Left ventricle myocardium inferior (tissue), 1 donor: ENCODE measurements around the gene SLC25A25. TPM values are rescaled to one million over a fixed set of nuclear protein-coding genes. Genes with fewer than 3 reads are reported as not detected.
"Not testable (repeated sequence)": the region's sequence is repeated elsewhere in the genome, so short reads cannot be mapped to it uniquely, and the experiment has no call there.

Source experiments
- DNase-seq: peaks from one replicate; pipeline ENCODE4 v3.0.0-alpha.2; 2020
- H3K27ac ChIP-seq: fragments of 200-600 bp; replicated peaks from 2 replicates; pipeline ENCODE4 v1.8.0; 2021
- H3K27me3 ChIP-seq: fragments of 200-600 bp; 2 replicates; pipeline ENCODE4 v1.8.0; 2021; ENCODE audit warnings: low read depth
- H3K36me3 ChIP-seq: fragments of 200-600 bp; 2 replicates; pipeline ENCODE4 v1.8.0; 2021
- H3K4me1 ChIP-seq: fragments of 200-600 bp; 2 replicates; pipeline ENCODE4 v1.8.0; 2021
- H3K4me3 ChIP-seq: fragments of 200-600 bp; 2 replicates; pipeline ENCODE4 v1.8.0; 2021; ENCODE audit warnings: mild to moderate bottlenecking, moderate library complexity
- H3K9me3 ChIP-seq: fragments of 200-600 bp; replicated peaks from 2 replicates; pipeline ENCODE4 v1.8.0; 2021
- intact Hi-C: fragments of 100-400 bp; cut with micrococcal nuclease; formaldehyde crosslinking; loops from one replicate; pipeline ENCODE4 v1.11.0; 2022
- total RNA-seq: library from RNA; stranded (reverse); fragmentation: NEBNext Ultra II Directional; extraction: Animal tissue kit (Norgen Biotek cat#: 25700); gene quantifications from one replicate; pipeline ENCODE4 v1.2.1, GENCODE V29; 2021
- TF ChIP-seq, protein P1 (sequence below): fragments of 200-600 bp; IDR thresholded peaks from 2 replicates; pipeline ENCODE4 v1.8.0; 2021; ENCODE audit warnings: antibody characterized with exemption, mild to moderate bottlenecking, borderline replicate concordance
- donor health status: DM: no; HTN: yes; CAD: no; lungs with severe emphysema.

Gene SLC25A25
- total RNA-seq, 1 donor from 2014 or later, result 5.4 TPM

DNA sequence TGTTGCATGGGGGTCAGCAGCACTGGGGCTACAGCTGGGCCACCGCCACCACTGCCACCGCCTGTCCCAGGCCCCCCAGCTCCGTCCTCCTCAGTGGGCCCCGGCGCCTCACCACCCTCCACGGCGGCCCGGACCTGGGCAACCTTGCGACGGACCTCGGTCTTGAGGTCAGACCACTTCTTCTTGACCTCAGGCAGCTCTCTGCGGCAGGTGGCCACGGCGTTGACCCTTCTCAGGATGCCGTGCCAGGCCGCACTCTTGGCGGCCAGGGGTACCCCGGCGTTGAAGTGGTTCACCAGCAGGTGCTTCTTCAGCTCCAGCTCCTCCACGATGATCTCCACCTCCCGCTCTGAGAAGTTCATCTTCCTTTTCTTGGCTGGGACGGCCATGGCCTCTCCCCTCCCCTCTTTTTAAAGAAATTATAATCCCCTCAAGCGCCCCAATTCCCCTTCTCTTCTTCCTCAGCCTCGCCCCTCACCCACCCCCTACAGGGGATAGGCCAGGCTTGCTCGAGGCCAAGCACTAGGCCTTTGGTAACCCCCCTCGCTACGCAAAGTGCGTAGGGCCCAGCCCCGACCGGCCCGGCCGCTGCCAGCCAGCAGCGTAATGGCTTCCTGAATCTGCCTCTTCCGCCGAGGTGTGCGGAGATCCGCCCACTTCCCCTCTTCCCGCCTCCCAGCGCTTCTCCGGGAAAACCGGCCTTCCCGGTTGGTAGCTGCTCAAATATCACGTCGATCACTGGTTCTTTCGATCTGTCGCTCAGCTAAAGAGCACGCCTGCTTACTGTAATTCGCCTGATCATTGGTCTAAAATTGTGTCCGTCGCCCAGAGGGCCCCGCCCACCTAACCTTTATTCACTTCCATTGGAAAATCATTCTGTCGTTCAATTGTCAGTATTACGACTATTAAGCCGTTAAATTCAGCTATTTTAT is 1.1 kb upstream of the SLC25A25 start, which contains the start of gene NAIF1:
Gene NAIF1 (minus strand): TSS at position 608 of the 932 bp plus-strand sequence. CDS start 219 bp downstream, at position 389.
- H3K27me3 ChIP-seq, result no peaks in the 10 kb centered on the region
- peak within 1 kb of the TSS; percentile 99 for H3K27ac ChIP-seq
- peaks cover 71% of the 10 kb centered on the region for H3K4me1 ChIP-seq
- DNase-seq, result peak; percentile 96
- no peaks in the 10 kb centered on the region for H3K9me3 ChIP-seq
- H3K36me3 ChIP-seq, result peaks cover 16% of the 10 kb centered on the region
- intact Hi-C loops, result no loop called here
- H3K4me3 ChIP-seq, result peak within 1 kb of the TSS; percentile 92
- TF ChIP-seq, protein P1, sequence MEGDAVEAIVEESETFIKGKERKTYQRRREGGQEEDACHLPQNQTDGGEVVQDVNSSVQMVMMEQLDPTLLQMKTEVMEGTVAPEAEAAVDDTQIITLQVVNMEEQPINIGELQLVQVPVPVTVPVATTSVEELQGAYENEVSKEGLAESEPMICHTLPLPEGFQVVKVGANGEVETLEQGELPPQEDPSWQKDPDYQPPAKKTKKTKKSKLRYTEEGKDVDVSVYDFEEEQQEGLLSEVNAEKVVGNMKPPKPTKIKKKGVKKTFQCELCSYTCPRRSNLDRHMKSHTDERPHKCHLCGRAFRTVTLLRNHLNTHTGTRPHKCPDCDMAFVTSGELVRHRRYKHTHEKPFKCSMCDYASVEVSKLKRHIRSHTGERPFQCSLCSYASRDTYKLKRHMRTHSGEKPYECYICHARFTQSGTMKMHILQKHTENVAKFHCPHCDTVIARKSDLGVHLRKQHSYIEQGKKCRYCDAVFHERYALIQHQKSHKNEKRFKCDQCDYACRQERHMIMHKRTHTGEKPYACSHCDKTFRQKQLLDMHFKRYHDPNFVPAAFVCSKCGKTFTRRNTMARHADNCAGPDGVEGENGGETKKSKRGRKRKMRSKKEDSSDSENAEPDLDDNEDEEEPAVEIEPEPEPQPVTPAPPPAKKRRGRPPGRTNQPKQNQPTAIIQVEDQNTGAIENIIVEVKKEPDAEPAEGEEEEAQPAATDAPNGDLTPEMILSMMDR, result no peak

DNA sequence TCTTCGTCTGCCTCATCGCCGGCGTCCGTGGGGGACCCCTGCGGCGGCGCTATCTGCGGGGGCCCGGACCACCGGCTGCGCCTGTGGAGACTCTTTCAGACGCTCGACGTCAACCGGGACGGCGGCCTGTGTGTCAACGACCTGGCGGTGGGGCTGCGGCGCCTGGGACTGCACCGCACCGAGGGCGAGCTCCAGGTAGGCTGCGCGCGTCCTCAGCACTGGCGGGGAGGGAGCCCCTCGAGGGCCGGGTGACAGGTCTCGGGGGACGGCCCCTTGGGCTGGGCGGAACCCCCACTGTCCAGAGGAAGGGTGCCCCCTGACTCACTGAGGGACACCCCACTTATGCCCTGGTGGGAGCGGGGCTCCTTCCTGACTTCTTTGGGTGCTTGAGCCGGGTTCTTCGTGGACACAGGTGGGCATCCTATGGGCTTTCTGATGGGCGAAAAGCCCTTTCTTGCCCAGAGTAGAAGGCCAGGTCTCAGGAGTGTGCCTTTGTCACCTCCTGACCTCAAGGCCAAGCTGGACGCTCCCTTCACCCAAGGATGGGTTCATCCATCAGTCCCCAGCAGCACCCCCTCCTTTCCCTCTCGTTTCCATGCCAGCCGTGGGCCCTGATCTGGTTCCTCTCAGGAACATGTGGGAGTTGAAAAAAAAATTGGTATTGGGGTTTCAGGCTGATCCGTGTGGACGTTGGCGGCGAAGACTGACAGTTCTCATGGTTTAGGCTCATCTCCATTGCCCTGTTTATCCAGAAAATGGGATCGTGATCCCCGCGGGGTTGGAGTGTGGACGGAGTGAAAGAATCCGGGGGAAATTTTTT is 564 bp downstream of the SLC25A25 start:
- Histone ChIP-seq H3K4me1 (peaks cover 71% of the 10 kb centered on the region), H3K9me3 (no peaks in the 10 kb centered on the region), H3K4me3 (peak overlapping the region; percentile 92), H3K27ac (peak overlapping the region; percentile 99), H3K27me3 (no peaks in the 10 kb centered on the region), H3K36me3 (peaks cover 2% of the 10 kb centered on the region)
- TF ChIP-seq, protein P1, result peak; percentile 8
- peak; percentile 38 for DNase-seq
- intact Hi-C loops, result no loop called here

DNA sequence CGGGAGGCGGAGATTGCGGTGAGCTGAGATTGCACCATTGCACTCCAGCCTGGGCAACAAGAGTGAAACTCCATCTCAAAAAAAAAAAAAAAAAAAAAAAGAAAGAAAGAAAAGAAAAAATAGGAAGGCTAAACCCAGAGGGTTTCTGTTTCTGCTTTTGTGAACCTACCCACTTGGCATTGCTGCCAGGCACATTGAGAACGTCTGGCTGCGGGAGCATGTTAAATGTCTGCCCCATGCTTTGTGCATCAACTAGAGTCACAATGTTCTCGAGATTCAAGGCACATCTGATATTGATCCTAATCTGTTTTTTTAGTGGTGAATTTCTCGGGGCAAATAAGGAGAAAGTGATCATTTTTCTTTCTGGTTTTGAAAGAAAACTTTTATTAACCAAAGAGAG is 2.8 kb downstream of the SLC25A25 start:
- H3K4me3 ChIP-seq, result no peak overlapping the region
- intact Hi-C loops, result no loop called here
- H3K27me3 ChIP-seq, result no peaks in the 10 kb centered on the region
- H3K4me1 ChIP-seq, result peaks cover 73% of the 10 kb centered on the region
- DNase-seq, result no peak
- peak overlapping the region; percentile 82 for H3K27ac ChIP-seq
- TF ChIP-seq, protein P1, result no peak
- H3K36me3 ChIP-seq, result no peaks in the 10 kb centered on the region
- no peaks in the 10 kb centered on the region for H3K9me3 ChIP-seq

DNA sequence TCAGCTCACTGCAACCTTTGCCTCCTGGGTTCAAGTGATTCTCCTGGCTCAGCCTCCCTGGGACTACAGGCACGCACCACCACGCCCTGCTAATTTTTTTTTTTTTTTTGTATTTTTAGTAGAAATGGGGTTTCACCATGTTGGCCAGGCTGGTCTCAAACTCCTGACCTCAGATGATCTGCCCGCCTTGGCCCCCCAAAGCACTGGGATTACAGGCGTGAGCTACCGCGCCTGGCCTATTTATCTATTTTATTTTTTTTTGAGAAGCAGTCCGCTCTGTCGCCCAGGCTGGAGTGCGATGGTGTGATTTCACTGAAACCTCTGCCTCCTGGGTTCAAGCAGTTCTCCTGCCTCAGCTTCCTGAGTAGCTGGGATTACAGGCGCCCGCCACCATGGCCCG is 3.4 kb downstream of the SLC25A25 start:
- peaks cover 69% of the 10 kb centered on the region for H3K4me1 ChIP-seq
- DNase-seq, H3K36me3 ChIP-seq, H3K4me3 ChIP-seq, H3K27me3 ChIP-seq, intact Hi-C loops, H3K9me3 ChIP-seq: not testable (repeated sequence)
- peak overlapping the region; percentile 82 for H3K27ac ChIP-seq

DNA sequence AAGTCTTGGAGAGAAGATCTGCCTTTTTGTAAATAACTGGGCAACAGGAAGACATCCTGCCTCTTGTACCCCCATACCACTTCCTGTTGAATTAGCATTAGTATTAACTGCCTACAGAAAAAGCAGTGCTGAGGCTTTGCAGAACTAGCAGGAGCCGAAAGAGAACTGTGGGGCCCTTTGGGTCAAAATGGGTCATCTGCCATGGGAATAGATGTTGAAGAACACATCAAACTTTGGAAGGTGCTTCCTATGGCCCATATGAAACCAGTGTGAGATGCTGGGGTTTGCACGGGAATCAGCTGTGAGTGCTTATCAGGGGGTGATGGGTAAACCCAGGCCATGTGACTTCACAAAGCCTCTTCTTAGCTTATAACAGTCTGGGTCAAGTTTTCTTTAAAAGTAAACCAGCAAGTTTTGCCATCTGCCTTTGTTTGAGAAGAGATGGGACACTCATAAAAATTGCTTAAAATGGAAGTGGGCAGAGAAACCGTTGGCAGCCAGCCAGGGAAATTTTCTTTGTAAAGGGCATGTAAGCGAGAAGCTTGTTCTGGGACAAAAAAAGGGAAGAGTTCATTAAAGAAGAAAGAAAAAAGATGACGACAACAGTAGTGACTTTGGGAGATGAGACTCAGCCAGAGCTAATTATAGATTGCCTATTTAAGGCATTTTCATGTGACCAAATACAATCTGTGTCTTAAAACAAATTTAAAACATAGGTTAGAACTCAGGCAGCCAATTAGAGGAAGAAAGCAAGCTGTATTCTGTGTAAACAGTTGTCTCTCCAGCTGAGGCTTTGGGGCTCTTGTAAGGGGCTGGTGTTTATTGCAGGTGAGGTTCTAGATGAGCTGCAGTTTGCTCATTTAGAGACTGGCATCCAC is 4.4 kb downstream of the SLC25A25 start:
- no peaks in the 10 kb centered on the region for H3K9me3 ChIP-seq
- H3K36me3 ChIP-seq, result no peaks in the 10 kb centered on the region
- peak overlapping the region; percentile 20 for H3K4me3 ChIP-seq
- H3K27ac ChIP-seq, result peak overlapping the region; percentile 82
- intact Hi-C loops, result no loop called here
- H3K27me3 ChIP-seq, result no peaks in the 10 kb centered on the region
- TF ChIP-seq, protein P1, result no peak
- peak; percentile 69 for DNase-seq
- H3K4me1 ChIP-seq, result peaks cover 64% of the 10 kb centered on the region
